Activated T-cell treated with anti-CD3 and anti-CD28 coated beads, Interleukin-2, amount 50 U/mL, for 4 hours (primary cell): ENCODE measurements around the gene FBXO41. TPM values are rescaled to one million over a fixed set of nuclear protein-coding genes. Genes with fewer than 3 reads are reported as not detected.

Experiments
- ATAC-seq, 2 donors: fragments of 200-7000 bp; cut with Tn5 transposase; one replicate each; pipeline ENCODE4 v1.10.0; 2021
- DNase-seq: peaks from one replicate; pipeline ENCODE4 v3.0.0-alpha.2; 2020
- H3K27me3 Mint-ChIP-seq: one replicate; pipeline ENCODE4 v1.8.0; 2021; ENCODE audit warnings: low read depth, mixed read lengths
- H3K36me3 Mint-ChIP-seq: one replicate; pipeline ENCODE4 v1.8.0; 2022; ENCODE audit warnings: mixed read lengths; ENCODE audit not compliant: insufficient read depth
- H3K4me1 Mint-ChIP-seq: one replicate; pipeline ENCODE4 v1.8.0; 2021; ENCODE audit warnings: low read depth, mixed read lengths
- H3K4me3 Mint-ChIP-seq: one replicate; pipeline ENCODE4 v1.8.0; 2021; ENCODE audit warnings: mild to moderate bottlenecking, moderate library complexity, mixed read lengths
- H3K9me3 Mint-ChIP-seq: one replicate; pipeline ENCODE4 v1.8.0; 2021; ENCODE audit warnings: mixed read lengths
- total RNA-seq, 3 donors: library from RNA; stranded (reverse); gene quantifications; one replicate each; pipeline ENCODE4 v1.2.1, GENCODE V29; 2021

Gene FBXO41
- total RNA-seq, 3 donors from 2014 or later, result 18.8 to 28.1 (median 27.6) TPM

GRCh38 chr2:73210696-73211095 is 73.6 kb downstream of the FBXO41 start:
- Mint-ChIP-seq H3K4me3 (no peak overlapping the region), H3K27me3 (peaks cover 15% of the 10 kb centered on the region), H3K4me1 (peaks cover 29% of the 10 kb centered on the region), H3K9me3 (no peaks in the 10 kb centered on the region), H3K36me3 (no peaks in the 10 kb centered on the region)
- ATAC-seq, result no peak
- no peak for DNase-seq

- peaks cover 22% of the 10 kb centered on the region for H3K4me1 Mint-ChIP-seq
- H3K4me3 Mint-ChIP-seq, result no peak overlapping the region
- DNase-seq (no peak), ATAC-seq (no peak)
- H3K36me3 Mint-ChIP-seq, result no peaks in the 10 kb centered on the region
- H3K9me3 Mint-ChIP-seq, result no peaks in the 10 kb centered on the region
- H3K27me3 Mint-ChIP-seq, result peaks cover 17% of the 10 kb centered on the region
Measured at GRCh38 chr2:73210019-73210418, 74.3 kb downstream of the FBXO41 start.

DNA sequence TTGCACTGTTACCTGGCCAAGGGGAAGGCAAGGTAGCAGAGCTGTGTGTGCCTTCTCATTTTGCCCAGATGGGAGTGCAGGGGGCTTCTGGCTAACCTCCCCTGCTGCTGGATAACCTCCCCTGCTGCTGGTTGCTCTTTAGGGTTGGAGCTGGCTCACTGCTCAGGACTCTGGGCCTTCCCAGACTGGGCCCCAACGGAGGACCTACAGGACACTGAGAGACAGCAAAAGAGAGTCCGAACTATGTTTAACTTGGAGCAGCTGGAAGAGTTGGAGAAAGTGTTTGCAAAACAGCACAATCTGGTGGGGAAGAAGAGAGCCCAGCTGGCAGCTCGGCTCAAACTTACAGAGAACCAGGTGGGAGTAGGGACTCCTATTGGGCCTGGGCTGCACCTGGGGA is 76.0 kb downstream of the FBXO41 start:
- Mint-ChIP-seq H3K9me3 (no peaks in the 10 kb centered on the region), H3K27me3 (peaks cover 31% of the 10 kb centered on the region), H3K4me1 (peaks cover 11% of the 10 kb centered on the region), H3K36me3 (no peaks in the 10 kb centered on the region), H3K4me3 (no peak overlapping the region)
- DNase-seq, result no peak
- ATAC-seq, result no peak

DNA sequence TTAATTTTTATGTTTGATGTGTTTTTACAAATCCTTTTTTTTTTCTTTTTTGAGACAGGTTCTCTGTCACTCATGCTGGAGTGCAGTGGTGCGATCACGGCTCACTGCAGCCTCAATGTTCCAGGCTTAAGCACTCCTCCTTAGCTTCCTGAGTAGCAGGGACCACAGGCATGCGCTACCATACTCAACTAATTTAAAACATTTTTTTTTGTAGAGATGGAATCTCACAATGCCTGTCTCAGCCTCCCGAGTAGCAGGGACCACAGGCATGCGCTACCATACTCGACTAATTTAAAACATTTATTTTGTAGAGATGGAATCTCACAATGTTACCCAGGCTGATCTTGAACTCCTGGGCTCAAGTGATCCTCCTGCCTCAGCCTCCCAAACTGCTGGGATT is 78.7 kb downstream of the FBXO41 start:
- Mint-ChIP-seq H3K9me3 (no peaks in the 10 kb centered on the region), H3K4me1 (peaks cover 5% of the 10 kb centered on the region), H3K27me3 (peaks cover 43% of the 10 kb centered on the region), H3K36me3 (no peaks in the 10 kb centered on the region), H3K4me3 (no peak overlapping the region)
- no peak for DNase-seq
- no peak for ATAC-seq

Other genes starting within 250 kb of the FBXO41 start
- 1 to 10 TPM; 5.2 to 7.3 (median 5.3) TPM for gene SFXN5, start 212.8 kb downstream of the FBXO41 start, total RNA-seq
- gene RAB11FIP5, start 171.5 kb downstream of the FBXO41 start, total RNA-seq, result 1 to 10 TPM; 4.6 to 5.1 (median 5.0) TPM
- gene NOTO, start 81.9 kb downstream of the FBXO41 start, total RNA-seq, result not detected
- gene SMYD5, start 70.2 kb downstream of the FBXO41 start, total RNA-seq, result 10 to 100 TPM; 70.8 to 78.4 (median 74.4) TPM
- gene PRADC1, start 51.2 kb downstream of the FBXO41 start, total RNA-seq, result 10 to 100 TPM; 29.5 to 32.3 (median 30.5) TPM
- 1,000 to 10,000 TPM in 1 of 3 donors, 100 to 1,000 TPM in 2; 924 to 1,031 (median 969) TPM for gene CCT7, start 50.2 kb downstream of the FBXO41 start, total RNA-seq
- 1 to 10 TPM in 1 of 3 donors, under 1 TPM in 2; 0.79 to 1.1 (median 0.87) TPM for gene EGR4, start 9.1 kb upstream of the FBXO41 start, total RNA-seq
- 10 to 100 TPM; 11.0 to 21.3 (median 14.6) TPM for gene ALMS1, start 101.4 kb upstream of the FBXO41 start, total RNA-seq